ENCODE data around the gene OR9G4.

The OR9G4 gene

GRCh38 chr11:56748597-56748996 is at the start of gene OR9G4:
Gene OR9G4, minus strand, starts transcription at chr11:56748697. Its CDS starts 4,931 bp downstream, at chr11:56743766.
- no peak for DNase-seq (ENCODE audit: low read depth in 2 of 2)

DNA sequence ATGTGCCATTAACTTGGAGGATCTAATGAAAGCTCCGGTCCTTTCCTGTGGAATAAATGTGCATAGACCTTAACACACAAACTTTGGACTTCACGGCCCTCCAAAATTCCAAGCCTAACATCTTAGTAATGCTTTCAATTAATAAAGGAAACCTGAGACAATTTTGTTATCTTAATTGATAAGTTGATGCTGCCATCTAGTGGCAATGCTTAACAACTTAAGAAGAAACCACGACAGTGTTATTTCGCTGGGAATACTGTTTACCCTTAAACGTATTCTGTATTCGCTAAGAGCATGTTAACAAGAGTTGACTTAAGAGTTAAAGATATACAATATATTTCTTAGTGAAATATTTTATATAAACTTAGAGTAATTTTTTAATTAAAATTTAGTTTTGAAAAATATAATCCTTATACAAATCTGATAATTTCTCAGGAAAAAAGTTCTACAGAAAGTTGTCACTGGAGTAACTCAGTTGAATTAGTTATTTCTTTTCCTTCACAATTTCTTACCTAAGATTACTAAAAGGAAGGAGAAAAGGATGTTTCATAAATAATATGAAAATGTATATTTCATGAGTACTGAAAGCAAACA is 35.0 kb upstream of the OR9G4 start:
- DNase-seq (ENCODE audit: low read depth in 2 of 2), result no peak

GRCh38 chr11:56782167-56782847 is 33.8 kb upstream of the OR9G4 start:
- no peak for DNase-seq (ENCODE audit: low read depth in 2 of 2)

DNA sequence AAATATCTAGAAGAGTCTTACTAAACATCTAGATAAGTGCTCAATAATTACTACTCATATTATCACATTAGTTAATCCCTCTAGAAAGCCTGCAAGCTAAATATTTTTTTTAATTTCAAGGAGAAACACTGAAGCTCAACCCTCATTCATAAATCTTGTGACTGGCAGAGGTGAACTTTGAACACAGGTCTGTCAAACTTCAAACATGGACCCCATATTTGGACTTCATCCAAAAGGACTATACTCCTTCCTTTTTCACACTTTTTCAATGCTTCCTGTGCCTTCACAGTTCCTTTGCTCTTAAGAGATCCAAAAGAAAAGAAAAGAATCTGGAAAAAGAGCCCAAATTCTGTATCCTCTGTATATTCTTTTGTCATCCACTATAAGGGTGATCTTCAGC is 28.3 kb upstream of the OR9G4 start:
- no peak for DNase-seq (ENCODE audit: low read depth in 2 of 2)

GRCh38 chr11:56764976-56765375 is 16.5 kb upstream of the OR9G4 start:
- DNase-seq (ENCODE audit: low read depth in 2 of 2), result no peak

- DNase-seq (ENCODE audit: low read depth in 2 of 2), result no peak
These were observed 3.0 kb upstream of the OR9G4 start for GRCh38 chr11:56751480-56751879.

- DNase-seq (ENCODE audit: low read depth in 2 of 2), result no peak
These were observed 1.7 kb upstream of the OR9G4 start for GRCh38 chr11:56750190-56750589.

DNA sequence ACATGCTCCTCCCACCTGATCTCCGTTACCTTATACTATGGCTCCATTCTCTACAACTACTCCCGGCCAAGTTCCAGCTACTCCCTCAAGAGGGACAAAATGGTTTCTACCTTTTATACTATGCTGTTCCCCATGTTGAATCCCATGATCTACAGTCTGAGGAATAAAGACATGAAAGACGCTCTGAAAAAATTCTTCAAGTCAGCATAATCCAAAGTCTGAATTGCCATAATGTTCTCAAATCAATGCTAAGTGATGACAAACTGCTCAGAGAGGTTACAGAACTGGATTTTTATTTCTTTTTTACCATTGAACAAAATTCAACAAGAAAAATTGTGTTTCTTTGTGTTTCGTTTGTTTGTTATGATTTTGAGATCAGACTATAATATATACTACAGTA is 7.6 kb downstream of the OR9G4 start:
- DNase-seq (ENCODE audit: low read depth in 2 of 2), result no peak

DNA sequence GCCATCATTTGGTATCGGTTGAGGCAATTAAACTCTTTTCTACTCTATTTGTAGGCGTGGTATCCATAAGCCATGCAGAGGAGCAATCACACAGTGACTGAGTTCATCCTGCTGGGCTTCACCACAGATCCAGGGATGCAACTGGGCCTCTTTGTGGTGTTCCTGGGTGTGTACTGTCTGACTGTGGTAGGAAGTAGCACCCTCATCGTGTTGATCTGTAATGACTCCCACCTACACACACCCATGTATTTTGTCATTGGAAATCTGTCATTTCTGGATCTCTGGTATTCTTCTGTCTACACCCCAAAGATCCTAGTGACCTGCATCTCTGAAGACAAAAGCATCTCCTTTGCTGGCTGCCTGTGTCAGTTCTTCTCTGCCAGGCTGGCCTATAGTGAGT is 8.4 kb downstream of the OR9G4 start:
- DNase-seq (ENCODE audit: low read depth in 2 of 2), result no peak

DNA sequence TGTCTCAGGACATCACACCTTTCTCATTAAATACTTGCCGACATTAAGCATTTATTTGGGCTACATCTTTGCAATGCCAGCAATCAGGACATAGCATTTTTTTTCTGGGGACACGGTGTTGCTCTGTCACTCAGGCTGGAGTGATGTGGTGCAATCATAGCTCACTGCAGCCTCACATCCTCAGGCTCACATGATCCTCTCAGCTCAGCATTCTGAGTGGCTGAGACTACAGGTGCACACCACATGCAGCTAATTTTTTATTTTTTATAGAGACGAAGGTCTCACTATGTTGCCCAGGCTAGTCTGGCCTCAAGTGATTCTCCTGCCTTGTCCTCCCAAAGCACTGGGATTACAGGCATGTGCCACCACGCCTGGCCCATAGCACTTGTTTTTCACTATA is 28.0 kb downstream of the OR9G4 start:
- DNase-seq (ENCODE audit: low read depth in 2 of 2), result no peak

- DNase-seq (ENCODE audit: low read depth in 2 of 2), result no peak
These were observed 32.1 kb downstream of the OR9G4 start for GRCh38 chr11:56716379-56716854.

- DNase-seq (ENCODE audit: low read depth in 2 of 2), result no peak
These were observed 34.3 kb downstream of the OR9G4 start for GRCh38 chr11:56714206-56714605.

- DNase-seq (ENCODE audit: low read depth in 2 of 2), result no peak
These were observed 42.0 kb downstream of the OR9G4 start for GRCh38 chr11:56706486-56706885.

DNA sequence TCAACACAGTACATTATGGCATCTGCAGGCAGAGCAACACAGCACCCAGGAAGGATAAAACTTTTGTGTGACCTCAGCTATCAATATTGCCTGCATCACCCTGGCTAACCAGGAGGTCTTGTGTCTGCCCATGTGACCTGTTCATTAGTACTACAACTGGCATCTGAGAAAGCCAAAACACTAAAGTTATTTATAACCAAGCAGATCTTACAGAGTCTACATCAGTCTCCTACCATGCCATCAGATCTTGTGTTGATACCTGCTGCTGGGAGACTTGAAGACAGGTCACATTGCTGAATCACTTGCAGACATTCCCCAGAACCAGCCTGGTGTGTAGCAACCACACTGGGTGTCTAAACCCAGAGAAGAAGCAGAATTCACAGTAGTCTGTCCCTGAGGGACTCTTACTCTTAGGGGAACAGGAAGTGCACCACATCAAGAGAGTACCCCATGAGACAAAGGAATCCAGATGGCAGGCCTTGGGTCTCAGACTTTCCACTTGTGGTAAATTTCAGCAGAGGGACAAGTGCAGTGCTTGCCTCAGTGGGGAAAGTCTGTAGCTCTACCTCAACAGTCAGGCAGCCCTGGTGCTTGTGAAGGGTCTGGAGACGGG is 42.6 kb downstream of the OR9G4 start:
- no peak for DNase-seq (ENCODE audit: low read depth in 2 of 2)

DNA sequence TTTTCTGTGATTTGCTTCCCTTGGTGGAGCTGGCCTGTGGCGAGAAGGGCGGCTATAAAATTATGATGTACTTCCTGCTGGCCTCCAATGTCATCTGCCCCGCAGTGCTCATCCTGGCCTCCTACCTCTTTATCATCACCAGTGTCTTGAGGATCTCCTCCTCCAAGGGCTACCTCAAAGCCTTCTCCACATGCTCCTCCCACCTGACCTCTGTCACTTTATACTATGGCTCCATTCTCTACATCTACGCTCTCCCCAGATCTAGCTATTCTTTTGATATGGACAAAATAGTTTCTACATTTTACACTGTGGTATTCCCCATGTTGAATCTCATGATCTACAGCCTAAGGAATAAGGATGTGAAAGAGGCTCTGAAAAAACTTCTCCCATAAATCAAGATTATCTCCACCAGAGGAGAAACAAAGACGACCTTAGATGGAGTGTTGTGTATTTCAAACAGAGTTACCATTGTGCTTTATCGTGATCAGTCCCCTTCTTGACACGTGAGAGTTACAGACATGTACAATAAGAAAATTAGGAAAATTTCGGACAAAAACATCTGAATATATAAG is 47.5 kb downstream of the OR9G4 start:
- DNase-seq (ENCODE audit: low read depth in 2 of 2), result no peak

- no peak for DNase-seq (ENCODE audit: low read depth in 2 of 2)
These were observed 48.1 kb downstream of the OR9G4 start for GRCh38 chr11:56700242-56700913.

GRCh38 chr11:56698795-56699194 is 49.7 kb downstream of the OR9G4 start, which contains the start of gene OR9G1:
Gene OR9G1, plus strand, starts transcription at chr11:56699095. Its CDS starts 1,293 bp downstream, at chr11:56700388.
- DNase-seq (ENCODE audit: low read depth in 2 of 2), result no peak

DNA sequence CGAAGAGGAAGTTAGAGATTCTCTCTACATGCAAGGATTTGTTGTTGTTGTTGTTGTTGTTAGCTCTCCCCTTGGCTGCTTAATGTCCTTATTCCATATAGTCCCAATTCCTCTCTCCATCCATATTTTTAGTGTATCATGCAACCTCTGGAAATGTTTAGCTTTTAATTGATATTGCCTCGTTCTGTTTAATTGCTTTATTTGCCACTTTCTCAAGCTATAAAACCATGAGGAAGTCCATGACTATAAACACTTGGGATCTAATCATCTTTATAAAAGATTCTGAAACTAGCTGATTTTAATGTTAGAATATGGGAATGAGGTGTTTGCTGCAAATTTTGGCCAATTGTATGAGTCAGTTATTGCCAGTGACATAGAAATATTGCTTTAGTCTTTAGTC is 55.1 kb downstream of the OR9G4 start:
- DNase-seq (ENCODE audit: low read depth in 2 of 2), result no peak

All from stimulated activated CD8-positive, alpha-beta memory T cell treated with anti-CD3 and anti-CD28 coated beads, Interleukin-2, amount 100 ng/mL, for 48 hours (primary cell).